SIG-M5 (cell line): ENCODE measurements around the gene ALAS1.

Experiments
- DNase-seq: peaks from one replicate; lab custom pipeline; 2025; lab: John Stamatoyannopoulos, UW

Gene ALAS1

GRCh38 chr3:52198643-52199608 lies 966 bp downstream of the ALAS1 start:
- no peak for DNase-seq

- DNase-seq: no peak
Measured at GRCh38 chr3:52200981-52201679, 3.2 kb downstream of the ALAS1 start.

GRCh38 chr3:52202384-52203077 lies 4.6 kb downstream of the ALAS1 start:
- DNase-seq: peak; percentile 44

DNA sequence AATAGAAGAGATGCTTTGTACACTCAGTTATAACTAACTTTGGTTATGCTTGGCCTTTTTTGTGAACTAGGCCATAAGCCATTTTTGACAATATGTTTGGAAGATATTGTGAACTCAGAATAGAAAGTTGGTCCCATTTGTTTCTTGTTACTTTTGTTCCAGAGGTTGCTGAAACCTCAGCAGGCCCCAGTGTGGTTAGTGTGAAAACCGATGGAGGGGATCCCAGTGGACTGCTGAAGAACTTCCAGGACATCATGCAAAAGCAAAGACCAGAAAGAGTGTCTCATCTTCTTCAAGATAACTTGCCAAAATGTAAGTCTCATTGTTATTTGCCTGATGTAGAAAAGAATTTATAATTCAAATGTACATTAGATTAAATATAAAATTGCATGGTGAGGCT lies 5.7 kb downstream of the ALAS1 start:
- DNase-seq: no peak

DNA sequence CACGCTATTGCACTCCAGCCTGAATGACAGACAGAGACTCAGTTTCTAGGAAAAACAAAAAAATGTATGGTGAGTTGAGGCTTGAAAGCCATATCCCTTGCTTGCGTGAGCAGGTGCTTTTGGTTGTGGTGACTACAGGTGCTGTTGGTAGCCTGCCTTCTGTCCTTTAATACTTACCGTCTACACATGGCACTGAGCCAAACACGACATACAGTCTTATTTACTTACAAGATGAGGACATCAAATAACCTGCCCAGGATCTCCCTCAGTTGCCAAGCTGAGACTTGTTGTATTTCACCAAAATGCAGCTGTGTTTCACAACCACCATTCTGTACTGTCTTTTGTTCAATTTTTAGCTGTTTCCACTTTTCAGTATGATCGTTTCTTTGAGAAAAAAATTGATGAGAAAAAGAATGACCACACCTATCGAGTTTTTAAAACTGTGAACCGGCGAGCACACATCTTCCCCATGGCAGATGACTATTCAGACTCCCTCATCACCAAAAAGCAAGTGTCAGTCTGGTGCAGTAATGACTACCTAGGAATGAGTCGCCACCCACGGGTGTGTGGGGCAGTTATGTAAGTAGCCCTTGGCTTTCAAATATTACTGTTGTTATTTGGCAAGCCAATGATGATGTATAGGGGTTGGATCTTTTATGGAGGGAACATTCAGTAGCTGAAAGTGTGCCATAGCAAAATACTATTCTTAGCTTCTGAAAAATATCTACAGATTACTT lies 6.5 kb downstream of the ALAS1 start:
- DNase-seq: no peak

GRCh38 chr3:52205727-52206372 lies 7.9 kb downstream of the ALAS1 start:
- no peak for DNase-seq

DNA sequence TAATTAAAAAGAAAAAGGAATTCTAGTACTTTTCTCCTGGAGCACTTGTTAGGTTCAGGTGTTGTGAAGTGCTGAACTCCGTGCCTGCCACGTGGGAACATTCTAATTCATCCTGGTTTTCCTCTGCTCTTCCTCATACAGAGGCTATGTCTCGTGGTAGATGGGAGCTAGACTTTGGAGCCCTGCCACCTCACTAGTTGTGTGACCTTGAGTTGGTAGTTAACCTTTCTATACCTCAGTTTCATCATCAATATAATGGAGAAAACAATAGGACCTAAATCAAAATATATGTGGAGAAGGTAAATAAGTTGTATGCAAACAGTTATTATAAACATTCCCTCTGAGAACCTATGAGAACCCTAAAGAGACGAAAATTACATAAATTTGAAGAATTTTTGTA lies 10.6 kb downstream of the ALAS1 start:
- DNase-seq: no peak

- no peak for DNase-seq
Measured at GRCh38 chr3:52210037-52210436, 12.1 kb downstream of the ALAS1 start.

DNA sequence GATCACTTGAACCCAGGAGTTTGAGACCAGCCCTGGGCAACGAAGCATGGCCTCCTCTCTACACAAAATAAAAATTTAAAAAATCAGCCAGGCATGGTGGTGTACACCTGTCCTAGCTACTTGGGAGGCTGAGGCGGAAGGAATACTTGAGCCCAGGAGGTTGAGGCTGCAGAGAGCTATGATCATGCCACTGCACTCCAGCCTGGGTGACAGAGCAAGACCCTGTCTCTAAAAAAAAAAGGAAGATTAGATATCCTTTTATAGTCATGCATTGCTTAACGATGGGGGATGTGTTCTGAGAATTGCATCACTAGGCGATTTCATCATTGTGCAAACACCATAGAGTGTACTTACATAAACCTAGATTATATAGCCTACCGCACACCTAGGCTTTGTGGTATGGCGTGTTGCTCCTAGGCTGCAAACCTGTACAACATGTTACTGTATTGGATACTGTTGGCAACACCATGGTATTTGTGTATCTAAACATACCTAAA lies 12.6 kb downstream of the ALAS1 start:
- peak; percentile 80 for DNase-seq

DNA sequence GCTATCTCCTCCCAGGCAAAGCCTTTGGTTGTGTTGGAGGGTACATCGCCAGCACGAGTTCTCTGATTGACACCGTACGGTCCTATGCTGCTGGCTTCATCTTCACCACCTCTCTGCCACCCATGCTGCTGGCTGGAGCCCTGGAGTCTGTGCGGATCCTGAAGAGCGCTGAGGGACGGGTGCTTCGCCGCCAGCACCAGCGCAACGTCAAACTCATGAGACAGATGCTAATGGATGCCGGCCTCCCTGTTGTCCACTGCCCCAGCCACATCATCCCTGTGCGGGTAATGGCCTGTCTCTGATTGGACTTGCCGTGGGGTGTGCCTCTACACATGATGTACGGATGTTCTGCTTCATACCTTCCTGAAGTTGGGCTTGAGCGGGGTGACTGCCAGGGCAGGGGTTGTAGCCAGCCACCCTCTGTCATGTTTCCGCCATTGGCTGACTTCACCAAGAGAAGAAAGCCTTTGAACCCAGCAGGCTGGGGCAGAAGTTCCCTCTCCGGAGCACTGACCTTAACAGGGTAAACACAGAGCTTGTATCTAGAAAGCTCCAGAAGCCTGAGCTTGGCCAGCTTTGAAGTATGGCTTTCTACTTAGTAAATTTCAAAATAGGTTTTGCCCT lies 13.4 kb downstream of the ALAS1 start:
- DNase-seq: no peak

- DNase-seq: no peak
Measured at GRCh38 chr3:52213005-52213404, 15.0 kb downstream of the ALAS1 start.

GRCh38 chr3:52213901-52214300 lies 15.9 kb downstream of the ALAS1 start:
- no peak for DNase-seq

DNA sequence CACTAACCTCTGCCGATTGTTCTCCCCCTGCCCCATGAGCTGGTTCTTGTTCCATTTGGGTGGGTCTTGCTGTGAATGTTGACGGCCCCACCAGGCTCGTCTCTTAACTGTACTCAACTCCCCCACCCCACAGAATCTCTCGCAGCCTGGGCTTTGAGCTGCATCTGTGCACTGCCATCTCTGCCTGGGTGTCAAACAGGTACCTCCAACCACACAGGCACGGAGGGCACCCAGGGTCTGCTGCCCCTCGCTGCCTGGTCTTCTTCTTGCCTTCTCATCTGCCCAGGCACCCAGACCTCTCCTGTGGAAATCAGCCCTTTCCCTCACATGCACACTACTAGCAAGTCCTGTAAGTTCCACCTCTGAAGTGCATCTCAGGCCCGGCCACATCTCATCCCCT lies 17.4 kb downstream of the ALAS1 start:
- DNase-seq: no peak

GRCh38 chr3:52216585-52217408 lies 18.8 kb downstream of the ALAS1 start:
- no peak for DNase-seq

DNA sequence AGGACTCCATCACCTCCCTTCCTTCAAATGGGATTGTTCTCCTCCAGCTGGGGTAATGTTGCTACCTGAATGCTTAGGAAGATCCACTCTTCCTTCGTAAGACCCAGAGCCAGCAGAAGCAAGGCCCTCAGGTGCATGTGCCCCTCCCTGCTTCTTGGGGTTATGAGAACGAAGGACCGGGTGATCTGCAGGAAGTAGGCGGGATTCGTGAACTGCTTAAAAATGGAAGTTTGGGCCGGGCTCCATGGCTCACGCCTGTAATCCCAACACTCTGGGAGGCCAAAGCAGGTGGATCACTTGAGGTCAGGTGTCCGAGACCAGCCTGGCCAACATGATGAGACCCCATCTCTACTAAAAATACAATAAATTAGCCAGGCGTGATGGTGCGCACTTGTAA lies 19.4 kb downstream of the ALAS1 start:
- DNase-seq: no peak

- no peak for DNase-seq
Measured at GRCh38 chr3:52218026-52218425, 20.1 kb downstream of the ALAS1 start.

- DNase-seq: no peak
Measured at GRCh38 chr3:52218454-52218853, 20.5 kb downstream of the ALAS1 start.

- DNase-seq: no peak
Measured at GRCh38 chr3:52218937-52219650, 21.1 kb downstream of the ALAS1 start.

- no peak for DNase-seq
Measured at GRCh38 chr3:52220380-52221026, 22.5 kb downstream of the ALAS1 start.
